Amniotic stem cell (primary cell): Measurements from ENCODE around the gene STEAP3.

Source experiments
- DNase-seq: peaks from one replicate; lab custom pipeline; 2025; lab: John Stamatoyannopoulos, UW

Gene STEAP3

DNA sequence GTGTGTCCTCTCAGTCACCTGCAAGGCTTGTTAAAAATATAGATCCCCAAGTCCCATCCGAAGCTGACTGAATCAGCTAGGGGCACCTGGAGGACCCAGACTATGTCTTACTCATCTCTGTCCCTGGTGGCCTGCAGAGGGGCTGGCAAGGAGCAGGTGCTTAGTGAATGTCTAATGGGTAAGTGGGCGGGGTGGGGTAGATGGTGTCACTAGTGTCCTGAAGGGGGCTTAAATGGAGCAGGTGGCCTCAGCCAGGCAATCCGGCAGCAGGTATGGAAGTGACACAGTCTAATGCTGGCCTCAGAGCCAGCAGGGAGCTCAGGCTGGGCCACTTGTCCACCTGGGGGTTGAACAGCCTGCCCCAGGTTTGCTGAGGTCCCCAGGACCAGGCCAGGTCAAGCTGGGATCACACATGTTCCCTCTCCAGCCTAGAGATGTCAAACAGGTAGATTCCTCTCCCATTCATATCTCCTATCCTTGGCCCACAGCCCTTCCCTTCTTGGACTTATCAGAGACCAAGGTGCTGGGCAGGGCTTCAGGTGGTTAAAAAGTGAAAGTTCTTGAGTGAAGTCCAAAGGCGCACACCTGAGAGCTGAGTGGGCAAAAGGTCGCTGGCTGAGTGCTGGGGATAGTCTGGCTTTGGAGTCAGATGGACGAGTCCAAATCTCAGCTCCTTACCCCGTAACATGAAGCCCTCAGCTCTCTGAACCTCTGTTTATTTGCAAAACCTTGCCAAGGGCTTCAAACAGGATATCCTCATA is 1.7 kb downstream of the STEAP3 start:
- no peak for DNase-seq

DNA sequence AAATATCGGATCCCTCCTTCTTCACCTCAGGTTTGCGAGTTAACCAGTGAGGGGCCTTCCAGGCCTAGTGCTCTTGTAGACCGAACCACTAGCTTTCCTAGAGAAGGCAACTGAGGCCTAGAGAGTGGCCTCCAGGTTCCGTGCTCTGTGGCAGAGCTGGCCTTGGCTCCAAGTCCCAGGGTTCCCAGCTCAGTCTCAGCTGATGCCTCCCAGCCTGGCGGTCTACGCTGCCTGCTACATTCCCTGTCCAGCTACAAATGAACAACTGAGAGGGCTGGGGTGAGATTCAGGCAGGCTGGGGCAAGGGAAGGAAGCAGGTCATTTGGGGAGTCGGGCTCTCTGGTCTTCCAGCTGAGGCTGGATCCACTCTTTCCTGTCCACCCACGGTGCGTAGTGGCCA is 2.3 kb downstream of the STEAP3 start:
- no peak for DNase-seq

DNA sequence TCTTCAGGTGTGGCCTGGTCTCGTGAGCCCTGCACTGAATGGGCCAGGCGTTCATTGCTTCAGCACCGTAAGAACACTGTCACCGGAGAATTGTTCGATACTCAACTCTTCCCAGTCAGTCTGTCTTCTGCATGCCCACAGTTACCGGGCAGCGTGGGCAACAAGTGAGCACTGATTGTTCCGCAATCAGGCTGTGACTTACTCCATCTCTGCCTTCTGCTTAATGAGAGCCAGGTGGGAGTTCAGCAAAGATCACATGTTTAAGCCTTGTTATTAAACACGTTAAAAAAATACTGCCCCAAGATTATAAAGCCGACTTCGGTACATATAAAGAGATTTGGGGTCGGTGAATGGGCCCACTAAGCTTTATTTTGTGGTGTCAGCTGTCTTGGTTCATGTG is 3.7 kb downstream of the STEAP3 start:
- no peak for DNase-seq

DNA sequence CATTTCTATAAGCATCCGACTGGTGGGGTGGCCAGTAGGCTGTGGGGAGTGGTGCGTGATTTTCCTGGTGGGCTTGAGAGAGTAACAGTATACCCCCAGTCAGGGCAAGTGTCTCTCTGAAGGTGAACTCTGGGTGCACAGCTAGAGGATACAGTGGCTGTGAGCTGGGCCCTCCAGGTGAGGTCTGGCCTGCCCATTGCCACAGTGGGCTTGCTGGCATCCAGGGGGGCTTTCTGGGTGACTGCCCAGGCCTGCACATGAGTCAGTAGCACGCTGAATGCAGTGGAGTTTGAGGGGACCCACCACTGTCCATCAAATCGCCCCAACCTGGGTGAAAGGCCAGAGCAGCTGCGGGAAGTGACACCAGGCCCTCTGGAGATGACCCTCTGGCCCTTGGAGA is 4.5 kb downstream of the STEAP3 start:
- DNase-seq = no peak

DNA sequence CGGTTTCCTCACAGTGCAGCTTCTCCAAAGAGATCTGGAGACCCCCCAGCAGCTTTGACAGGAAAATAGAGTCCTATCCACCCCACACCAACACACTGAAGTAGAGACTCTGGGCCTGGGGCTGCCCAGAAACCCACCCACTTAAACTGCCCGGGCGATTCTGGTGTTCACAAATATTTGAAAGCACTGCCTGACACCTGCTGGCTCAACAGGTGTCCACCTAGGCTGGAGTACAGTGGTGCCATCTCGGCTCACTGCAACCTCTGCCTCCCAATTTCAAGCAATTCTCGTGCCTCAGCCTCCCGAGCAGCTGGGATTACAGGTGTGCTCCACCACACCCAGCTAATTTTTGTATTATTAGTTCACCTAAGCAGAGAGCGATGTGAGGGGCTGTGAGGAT is 5.3 kb downstream of the STEAP3 start:
- no peak for DNase-seq

DNA sequence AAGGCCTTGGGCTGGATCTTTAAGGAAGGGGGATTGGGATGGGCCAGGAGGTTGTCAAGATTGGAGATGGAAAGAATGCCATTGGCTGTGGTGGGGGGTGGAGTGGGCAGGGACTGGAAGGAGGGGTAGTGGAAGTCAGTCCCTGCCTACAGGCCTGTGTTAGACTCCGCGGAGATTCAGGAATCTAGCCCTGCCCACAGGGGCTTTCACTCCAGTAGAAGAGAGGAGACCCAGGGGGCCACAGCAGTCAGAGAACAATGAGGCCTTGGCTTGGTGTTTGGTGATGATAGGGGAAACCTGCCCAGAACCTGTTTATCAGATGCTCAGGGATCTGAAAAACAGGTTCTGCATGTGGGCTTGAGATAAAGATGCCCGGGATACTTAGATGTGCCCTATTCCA is 6.1 kb downstream of the STEAP3 start:
- DNase-seq = no peak

DNA sequence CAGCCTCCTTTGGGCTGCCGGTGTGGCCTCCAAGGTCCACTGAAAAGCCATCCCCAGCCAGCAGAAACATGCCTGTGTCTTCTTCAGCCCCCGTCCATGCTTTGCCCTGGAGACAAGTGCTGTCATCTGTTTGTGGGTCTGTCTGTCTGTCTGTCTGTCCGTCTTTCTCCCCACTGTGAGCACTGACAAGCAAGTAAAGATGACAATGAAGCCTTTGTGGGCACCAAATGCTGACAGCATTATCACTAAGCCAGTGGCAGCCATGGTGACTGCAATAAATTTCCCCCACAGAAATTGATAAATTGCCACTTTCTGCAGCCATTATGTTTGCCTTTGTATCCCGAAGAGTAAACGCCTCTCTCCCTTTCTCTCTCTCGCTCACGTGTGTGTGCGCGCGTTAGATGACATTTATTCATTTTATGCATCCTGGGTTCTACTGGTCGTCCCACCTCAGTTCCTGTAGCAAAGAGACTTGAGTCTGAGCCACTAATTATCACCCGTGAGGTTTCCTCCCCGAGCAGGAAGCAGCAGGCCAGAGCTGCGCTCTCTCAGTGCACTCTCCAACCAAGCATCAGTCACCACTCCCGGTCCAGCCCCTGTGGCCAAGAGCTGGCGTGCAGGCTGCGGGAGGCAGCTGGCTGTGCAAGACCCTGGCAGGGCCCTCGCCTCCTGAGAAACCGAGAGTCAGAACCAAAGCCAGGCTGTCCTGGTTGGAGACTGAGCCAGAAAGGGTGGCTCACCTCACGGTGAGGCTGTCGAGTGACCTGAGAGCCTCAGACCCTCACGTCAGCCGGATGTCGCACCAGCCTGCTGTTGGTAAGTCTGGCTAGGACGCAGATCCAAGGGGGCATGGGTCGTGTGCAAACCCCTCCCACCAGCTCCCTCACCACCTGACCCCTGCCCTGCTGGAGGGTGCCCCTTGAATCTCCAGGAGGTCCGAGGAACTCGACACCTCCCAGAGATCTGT is 6.9 kb downstream of the STEAP3 start:
- no peak for DNase-seq

DNA sequence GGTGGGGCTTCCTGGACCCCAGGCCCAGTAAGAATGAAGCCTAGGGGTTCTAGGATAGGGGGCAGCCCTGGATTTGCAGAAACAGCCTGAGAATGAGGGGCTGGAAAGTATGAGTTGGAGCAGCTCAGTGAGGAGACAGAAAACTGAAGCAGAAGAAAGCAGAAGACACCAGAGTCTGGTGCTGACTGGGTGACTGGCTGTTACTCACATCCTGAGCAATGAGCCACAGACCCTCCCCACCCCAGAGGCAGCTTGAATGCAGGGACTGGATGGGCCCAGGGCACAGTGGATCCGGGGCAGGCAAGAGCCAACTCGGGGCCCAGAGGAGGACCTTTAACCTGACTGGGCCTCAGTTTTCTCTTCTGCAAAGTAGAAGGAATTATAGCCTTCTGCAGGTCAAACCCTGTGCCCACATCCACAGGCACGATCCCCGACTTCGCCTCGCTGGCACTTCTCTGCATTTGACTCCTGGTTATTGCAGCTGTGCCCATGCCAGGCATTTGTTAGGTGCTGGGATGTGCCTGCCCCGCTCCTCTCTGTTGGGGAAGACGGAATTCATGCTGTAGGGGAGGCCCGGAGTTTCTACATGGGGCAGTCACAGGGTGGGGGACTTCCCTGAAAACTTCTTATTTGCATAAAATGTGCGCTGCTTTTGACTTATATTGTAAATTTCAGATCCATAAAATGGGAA is 8.5 kb downstream of the STEAP3 start:
- DNase-seq = no peak

DNA sequence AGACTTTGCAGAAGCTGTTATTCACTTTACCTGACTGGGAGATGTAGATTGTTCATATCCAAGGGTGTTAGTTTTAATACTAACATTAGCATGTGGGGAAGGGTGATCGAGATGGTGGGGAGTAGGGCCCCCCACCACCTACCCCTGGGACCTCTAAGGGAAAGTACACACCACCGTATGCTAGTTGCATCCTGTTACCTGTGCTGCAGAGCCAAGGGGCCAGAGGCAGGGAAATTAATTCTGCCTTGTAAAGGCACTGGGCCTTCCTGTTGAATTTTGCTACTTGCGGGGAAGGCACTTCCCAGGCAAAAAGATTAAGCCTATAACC is 9.0 kb downstream of the STEAP3 start:
- DNase-seq = no peak

DNA sequence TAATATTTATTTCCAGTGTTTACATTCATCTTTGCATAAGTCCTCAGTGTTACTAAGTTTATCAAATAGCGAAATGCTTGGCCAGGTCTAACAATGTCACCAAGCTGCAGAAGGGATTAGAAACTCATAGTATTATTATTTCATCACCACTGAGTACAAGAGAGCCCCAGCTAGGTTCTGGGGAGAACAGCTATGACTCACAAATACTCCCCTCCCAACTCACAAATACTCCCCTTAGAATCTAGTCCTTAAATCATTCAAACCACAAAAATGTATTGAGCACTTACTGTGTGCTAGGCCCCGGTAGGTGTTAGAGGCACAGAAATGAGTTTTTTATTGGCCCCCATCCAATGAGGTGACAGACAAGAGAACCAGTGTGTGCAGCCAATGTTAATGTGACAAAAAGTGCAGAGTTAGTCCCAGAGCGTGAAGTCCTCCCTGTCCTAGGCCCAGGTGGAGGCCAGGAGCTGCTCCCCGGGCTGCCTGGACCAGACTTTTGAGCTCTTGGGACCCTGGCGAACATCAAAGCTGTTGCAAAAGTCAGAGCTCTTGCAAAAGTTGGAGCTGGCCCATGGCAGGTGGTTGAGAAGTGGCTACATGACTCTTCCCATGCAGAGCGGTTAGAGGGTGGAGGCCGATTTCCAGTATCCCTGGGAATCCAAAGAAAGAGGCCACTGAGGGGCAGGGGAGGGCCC is 9.8 kb downstream of the STEAP3 start:
- DNase-seq = no peak

DNA sequence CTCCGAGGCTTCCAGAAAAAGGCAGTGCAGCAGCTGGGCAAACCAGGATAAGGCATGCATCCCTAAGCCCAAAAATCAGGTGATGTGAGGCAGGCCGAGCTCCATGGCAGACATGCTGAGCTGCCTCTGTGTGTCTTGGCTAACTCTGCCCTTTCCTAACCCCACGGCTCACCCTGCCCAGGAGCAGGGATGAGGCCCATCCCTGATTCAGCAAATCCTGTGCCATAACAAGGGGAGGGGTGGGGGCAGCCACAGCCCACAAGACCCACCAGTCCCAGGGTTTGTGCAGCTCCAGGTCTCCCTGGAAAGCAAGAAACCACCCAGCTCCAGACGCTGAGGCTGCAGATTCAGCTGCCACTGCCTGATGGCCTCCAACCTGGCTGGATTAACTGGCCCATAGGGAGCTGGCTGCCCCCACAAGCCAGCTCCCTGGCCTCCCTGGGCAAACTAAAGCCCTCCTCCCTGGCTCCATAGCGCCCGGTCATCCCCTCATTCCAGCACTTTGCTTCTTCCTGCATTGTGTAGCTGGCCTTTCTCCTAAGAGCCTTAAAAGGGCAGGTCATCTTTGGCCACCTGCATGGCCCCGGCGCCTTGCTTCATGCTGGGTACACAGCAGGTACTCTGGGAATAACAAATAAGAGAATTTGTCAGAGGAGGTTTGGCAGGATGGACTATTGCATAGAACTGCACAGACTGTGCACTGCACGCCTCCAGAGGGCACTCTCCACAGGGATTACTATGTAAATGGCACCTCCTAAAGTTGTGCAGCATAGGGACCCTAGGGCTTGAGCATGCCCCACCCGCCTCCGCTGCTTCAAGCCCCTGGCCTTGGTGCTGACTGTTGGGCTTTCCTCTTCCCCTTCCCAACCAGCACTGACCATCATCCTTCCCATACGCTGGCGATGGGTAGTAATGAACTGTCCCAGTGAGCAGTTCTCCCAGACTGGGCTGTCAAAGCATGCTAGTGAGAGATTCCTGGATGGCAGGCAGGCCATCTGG is 10.7 kb downstream of the STEAP3 start:
- no peak for DNase-seq

DNA sequence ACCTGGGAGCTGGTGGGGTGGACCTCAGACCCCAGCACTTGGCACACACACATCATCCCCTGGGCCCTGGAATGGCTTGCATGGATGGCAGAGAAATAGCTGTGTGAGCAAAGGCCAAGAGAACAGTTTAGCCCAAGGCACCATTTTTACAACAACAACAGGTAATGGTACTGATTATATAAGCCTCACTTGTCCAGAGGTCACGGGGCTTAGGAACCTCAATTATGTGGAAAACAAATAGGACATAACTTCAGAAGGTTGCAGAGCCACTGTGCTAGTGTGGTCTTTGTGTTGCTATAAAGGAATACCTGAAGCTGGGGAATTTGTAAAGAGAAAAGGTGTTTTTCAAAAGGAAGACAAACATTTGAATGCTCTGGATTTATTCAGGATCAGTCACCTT is 13.2 kb downstream of the STEAP3 start:
- DNase-seq = no peak

DNA sequence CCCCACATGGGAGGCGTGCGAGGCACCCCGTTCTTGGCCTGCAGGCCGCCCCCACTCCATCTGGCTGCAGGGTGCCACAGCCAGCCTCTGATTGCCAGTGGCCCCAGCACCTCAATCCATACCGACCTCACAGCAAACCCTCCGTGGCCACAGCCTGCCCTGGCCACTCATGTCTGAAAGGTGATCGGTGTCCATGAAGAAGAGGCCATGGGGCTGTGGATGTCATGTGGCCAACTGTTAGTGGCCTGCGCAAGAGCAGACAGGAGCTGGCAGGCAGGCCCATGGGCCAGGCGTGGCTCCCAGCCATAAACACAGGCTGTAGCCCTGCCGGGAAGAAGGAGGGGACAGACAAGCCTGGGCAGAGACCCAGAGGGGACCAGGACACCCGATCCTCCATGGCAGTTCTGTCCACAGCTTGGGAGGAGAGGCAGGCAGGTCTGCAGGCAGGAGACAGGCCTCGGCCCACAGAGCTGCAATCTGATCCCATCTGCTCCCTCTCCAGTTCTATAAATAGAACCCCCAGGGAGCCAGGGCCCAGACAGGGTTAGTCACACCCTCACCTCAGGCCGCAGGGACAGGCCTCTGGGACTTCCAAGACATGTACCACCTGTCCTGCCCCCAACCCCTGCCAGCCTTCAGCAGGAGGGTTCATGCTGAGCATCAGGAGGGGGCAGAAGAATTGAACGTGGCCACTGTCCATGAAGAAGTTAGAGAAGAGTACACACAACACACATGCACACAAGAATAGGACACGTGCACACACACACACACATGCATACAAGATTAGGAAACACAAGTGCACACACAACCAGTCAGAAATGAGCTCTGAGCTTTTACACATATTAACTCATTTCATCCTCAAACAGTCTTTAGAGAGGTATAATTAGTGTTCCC is 16.9 kb downstream of the STEAP3 start:
- DNase-seq = no peak

DNA sequence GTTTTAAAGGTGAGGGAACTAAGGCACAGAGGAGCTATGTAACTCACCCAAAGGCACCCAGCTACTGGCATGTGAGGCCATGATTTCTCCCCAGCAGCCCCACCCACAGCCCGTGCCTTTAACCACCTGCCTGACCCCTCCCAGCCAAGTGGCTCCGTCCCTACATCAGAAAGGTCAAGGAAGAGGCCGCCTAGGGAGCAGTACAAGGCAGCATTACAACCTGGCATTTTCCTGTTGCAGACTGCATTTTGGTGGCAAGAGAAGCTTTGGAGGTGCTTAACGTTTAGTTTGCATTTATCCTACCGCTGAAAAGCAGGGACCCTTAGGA is 17.5 kb downstream of the STEAP3 start:
- no peak for DNase-seq

DNA sequence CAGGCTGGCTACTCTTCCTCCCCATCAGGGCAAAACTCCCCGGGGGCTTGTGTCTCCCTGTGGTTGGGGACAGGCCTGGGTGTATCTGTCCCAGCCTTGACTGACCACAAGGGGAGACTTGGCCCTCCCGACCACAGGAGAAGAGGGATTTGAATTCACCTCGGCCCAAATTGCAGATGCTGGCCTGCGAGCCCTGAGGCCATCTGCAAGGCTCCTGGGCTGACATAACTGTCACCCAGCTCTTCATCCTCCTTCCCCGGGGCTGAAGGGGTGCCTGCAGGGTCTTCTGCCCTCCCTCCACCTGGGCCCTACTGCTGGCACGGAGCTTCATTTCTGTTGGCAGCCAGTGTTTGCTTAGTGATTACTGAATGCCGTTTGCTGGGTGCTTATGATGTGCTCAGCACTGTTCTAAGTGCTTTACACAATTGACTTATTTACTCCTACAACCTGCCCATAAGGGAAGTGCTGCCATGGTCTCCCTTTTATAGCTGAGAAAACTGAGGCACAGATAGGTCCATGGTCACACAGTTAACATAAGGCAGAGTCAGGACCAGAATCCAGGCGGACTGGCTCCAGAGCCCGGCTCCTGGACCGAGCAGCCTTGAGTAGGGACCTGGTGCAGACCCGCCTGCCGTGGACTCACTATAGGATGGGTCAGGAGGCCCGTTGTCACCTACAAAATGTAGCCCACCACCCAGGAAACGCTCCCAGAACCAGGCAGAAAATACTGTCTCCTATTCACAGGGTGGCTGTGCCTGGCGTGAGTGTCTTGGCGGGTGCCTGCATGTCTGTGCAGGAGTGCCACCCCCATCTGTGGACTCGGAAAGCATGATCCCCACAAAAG is 18.9 kb downstream of the STEAP3 start:
- DNase-seq = no peak

DNA sequence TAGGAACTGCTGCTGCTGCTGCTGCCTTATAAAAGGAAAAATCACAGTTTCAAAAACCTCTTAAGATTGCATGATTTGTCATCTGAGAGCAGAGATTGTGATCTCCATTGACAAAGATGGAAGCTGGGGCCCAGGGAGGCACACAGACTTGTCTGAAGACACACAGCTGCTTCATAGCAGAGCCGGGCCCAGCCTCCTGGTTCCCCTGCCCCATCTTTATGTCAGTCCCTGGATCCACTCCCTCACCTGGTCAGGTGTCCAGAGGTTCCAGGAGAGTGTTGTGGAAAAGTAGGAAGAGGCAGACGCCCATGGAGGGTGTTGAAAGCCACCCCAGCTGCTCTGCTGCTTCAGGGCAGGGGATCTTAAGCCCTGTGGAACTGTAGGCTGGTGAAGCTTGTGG is 20.0 kb downstream of the STEAP3 start:
- no peak for DNase-seq

DNA sequence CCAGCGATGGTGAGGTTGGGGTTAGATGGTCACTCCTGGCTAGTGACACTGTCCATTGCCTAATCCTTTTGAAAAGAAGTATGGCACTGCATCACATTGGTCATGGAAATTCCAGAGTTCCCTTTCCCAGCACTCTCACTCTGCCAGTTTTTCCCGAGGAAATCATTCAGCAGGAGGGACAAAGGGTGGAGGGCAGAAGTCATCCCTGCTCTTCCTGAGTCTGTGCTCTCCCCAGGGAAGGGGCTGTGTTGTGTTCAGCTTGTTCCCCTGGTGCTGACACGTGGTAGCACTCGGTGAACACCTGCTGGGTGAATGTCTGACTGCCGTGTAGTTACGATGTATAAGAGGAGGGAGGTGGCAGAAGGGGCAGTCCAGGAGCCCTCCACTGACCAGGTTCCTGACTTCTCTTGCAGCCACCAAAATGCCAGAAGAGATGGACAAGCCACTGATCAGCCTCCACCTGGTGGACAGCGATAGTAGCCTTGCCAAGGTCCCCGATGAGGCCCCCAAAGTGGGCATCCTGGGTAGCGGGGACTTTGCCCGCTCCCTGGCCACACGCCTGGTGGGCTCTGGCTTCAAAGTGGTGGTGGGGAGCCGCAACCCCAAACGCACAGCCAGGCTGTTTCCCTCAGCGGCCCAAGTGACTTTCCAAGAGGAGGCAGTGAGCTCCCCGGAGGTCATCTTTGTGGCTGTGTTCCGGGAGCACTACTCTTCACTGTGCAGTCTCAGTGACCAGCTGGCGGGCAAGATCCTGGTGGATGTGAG is 21.6 kb downstream of the STEAP3 start:
- no peak for DNase-seq

DNA sequence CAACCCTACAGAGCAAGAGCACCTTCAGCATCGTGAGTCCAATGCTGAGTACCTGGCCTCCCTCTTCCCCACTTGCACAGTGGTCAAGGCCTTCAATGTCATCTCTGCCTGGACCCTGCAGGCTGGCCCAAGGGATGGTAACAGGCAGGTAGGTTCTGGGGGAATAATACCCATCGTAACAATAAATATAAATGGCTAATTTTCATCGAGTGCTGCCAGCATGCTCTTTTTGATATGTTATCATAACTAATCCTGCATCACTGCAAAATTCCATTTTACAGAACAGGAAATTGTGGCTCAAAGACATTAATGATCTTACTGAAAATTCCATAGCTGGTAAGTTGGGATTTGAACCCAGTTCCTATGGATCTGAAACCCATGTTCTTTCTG is 22.2 kb downstream of the STEAP3 start:
- DNase-seq = no peak
